ENCODE results near the gene TMEM108.

GRCh38 chr3:133388696-133389395 lies 350.7 kb downstream of the TMEM108 start:
- TF ChIP-seq ZNF274 (IDR thresholded peaks at IDR 0.05; ENCODE audit: low read depth, low read length) (no peak), YY1 (IDR thresholded peaks at IDR 0.05; ENCODE audit: insufficient read depth, insufficient read length) (no peak)

All from NT2/D1 (cell line).